ENCODE results near the gene MTAP.

Gene MTAP

DNA sequence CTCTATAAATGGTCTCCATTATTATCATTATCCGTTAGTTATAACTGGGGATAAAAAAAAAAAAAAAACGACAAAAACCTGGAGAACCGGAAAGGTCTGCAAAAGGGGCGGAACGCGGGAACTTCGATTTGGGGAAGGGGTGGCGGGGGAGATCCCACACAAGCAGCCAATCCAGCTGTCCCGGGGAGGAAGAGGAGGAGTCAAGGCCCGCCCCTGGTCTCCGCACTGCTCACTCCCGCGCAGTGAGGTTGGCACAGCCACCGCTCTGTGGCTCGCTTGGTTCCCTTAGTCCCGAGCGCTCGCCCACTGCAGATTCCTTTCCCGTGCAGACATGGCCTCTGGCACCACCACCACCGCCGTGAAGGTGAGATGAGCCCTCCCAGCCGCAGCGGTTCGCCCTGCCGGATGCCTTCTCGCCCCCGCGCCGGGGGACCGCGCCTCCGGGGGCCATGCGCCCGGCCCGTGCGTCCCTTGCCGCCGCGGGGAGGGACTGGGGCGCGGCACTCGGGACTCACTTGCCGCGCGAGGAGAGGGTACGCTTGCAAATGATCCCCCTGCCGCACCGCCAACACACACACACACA is at the start of gene MTAP:
Gene MTAP, plus strand, starts transcription at position 219 of the 583 bp plus-strand sequence. Its CDS starts 113 bp downstream, at position 332.
- DNase-seq (ENCODE audit: low read depth in 1 of 2, low spot score in 1 of 2): peak; percentile 73 to 95
- TF ChIP-seq JUND (IDR thresholded peaks at IDR 0.05; ENCODE audit: low read depth): no peak
- in situ Hi-C loops (cut with HindIII; ENCODE audit: low pct_unique_long_range_greater_than_20kb, low sequenced_read_pairs): no loop called here

DNA sequence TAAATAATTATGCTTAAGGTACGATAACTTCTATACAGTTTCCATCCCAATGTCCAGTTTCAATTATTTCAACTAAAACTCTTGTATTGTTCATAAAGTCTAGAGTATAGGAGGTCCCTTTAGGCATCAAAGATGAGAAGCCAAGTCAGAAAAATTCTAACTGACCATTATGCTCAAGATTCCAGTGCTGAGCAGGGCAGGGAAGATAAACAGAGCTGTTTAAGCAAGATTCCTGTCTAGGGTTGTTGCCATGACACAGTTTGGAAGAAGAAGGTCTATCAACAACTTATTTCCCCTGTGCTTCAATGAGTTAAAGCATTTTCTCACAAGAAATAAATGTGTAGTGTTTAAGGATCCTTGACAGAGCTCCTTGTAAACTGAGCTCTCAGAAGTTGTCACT is 48.9 kb upstream of the MTAP start:
- TF ChIP-seq JUND (IDR thresholded peaks at IDR 0.05; ENCODE audit: low read depth): no peak
- no peak for DNase-seq (ENCODE audit: low read depth in 1 of 2, low spot score in 1 of 2)
- in situ Hi-C loops (cut with HindIII; ENCODE audit: low pct_unique_long_range_greater_than_20kb, low sequenced_read_pairs): no loop called here

DNA sequence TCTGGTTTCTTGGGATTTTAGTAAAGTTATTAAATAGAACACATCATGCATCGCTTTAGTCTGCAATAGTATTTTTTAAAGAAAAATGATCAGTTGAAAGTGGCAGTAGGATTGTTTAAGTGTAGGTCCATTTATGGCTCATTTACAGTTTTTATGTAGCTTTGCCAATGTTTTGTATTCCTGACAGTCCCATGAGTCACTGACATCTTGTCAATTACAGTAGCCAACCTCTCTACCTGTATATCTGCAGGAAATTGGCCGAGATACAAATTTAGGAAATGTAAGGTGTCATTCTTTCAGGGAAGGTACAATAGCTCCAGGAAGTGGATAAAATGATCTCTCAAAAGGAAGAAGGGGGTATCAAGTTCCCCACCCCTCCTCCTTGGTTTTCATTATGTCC is 47.7 kb upstream of the MTAP start:
- DNase-seq (ENCODE audit: low read depth in 1 of 2, low spot score in 1 of 2): no peak
- in situ Hi-C loops (cut with HindIII; ENCODE audit: low pct_unique_long_range_greater_than_20kb, low sequenced_read_pairs): no loop called here
- no peak for TF ChIP-seq JUND (IDR thresholded peaks at IDR 0.05; ENCODE audit: low read depth)

DNA sequence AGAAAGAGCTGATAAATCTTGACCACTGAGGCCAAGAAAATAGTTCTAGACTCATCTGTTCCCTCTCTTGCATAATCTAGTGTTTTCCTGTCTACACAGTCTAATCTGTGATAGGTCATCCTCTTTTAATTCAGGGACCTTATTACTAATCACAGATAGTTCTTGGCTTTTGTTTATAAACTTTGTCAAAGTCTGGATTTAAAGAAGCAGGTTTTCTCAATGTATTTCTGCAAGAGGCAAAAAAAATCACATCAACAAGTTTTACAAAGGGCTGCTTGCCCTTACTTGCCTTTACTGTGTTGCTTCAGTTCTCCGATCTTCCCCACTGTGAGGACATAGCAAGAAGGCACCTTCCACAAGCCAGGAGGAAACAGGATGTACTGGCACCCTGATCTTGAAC is 43.9 kb upstream of the MTAP start:
- in situ Hi-C loops (cut with HindIII; ENCODE audit: low pct_unique_long_range_greater_than_20kb, low sequenced_read_pairs): no loop called here
- TF ChIP-seq JUND (IDR thresholded peaks at IDR 0.05; ENCODE audit: low read depth): no peak
- no peak for DNase-seq (ENCODE audit: low read depth in 1 of 2, low spot score in 1 of 2)

DNA sequence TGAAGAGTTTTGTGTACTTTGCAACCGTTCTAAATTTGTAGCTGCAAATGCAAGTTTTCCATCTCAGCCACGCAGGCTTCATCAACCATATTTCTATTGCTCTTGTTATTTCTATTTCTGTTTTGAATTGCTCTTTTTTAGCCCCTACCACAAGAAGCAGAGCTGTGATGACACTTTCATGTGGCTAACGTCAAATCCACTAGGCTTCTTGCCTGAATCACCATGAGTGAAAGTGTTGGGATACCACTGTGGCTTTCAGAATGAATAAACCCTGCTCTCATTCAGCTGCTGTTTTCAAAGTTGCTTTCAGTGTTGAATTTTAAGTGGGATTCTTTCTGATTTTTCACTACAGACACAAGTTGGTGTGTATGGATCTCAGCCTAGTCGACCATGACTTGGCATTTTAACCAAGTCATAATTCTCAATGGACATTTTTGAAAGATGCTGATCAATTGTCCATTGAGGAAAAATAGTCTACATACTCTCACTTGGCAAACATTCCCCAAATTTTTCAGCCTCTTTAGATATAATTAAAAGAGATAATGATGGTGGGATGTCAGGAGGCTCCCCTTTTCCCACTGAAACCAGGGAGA is 41.0 kb upstream of the MTAP start:
- no peak for DNase-seq (ENCODE audit: low read depth in 1 of 2, low spot score in 1 of 2)
- in situ Hi-C loops (cut with HindIII; ENCODE audit: low pct_unique_long_range_greater_than_20kb, low sequenced_read_pairs): no loop called here
- TF ChIP-seq JUND (IDR thresholded peaks at IDR 0.05; ENCODE audit: low read depth): no peak

DNA sequence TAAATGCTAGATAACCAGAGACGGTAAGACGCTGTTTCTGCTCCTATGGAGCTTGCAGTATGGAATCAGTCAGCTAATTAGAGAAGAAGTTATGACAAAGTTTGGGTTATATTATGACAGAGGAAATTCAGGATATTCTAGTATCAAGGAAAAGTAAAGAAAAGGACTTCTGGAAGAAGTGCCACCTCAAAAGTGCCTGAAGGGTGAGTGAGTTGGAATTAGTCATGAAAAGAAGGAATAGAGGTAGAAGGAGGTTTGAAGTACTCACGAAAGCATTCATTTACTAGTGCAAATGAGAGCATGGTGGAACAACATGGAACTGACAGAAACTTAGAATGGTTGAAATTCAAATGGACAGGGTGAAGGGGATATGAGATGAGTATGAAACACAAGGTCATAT is 40.4 kb upstream of the MTAP start:
- no peak for DNase-seq (ENCODE audit: low read depth in 1 of 2, low spot score in 1 of 2)
- in situ Hi-C loops (cut with HindIII; ENCODE audit: low pct_unique_long_range_greater_than_20kb, low sequenced_read_pairs): no loop called here
- no peak for TF ChIP-seq JUND (IDR thresholded peaks at IDR 0.05; ENCODE audit: low read depth)

DNA sequence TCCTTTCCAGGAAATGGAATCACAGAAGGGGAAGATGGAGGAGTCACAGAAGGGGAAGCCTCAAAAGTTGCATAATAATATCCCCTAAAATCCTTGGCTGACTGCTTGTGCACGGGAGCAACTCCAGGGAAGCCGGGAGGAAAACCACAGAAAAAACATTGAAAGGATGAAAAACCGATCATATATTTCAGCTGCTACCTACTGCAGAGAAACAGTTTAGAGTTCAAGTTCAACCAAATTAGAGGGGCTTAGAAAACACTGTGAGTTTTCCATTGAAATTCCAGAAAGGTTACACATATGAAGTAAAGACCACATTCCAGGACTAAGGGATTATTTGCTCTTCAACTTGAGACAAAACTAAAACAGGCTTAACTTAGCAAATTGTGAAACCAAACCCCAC is 37.6 kb upstream of the MTAP start:
- in situ Hi-C loops (cut with HindIII; ENCODE audit: low pct_unique_long_range_greater_than_20kb, low sequenced_read_pairs): no loop called here
- DNase-seq (ENCODE audit: low read depth in 1 of 2, low spot score in 1 of 2): no peak
- TF ChIP-seq JUND (IDR thresholded peaks at IDR 0.05; ENCODE audit: low read depth): no peak

DNA sequence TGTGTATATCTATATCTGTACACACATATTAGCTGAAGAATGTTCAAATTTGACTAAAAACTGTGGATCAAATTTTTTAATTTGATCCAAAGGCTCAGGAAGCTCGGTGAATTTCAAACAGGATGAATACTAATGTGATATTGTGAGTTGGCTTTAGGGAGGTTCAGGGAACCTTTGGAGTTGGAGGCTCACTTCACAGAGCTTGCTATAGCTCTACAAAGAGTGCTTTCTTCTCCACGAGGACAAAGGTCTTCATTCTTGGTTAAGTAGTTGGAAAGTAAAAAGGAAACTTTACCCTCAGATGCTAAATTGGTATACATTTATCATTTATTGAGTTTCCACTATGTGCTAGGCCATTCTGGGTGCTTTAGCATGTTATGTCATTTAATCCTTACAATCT is 36.3 kb upstream of the MTAP start:
- in situ Hi-C loops (cut with HindIII; ENCODE audit: low pct_unique_long_range_greater_than_20kb, low sequenced_read_pairs): no loop called here
- DNase-seq (ENCODE audit: low read depth in 1 of 2, low spot score in 1 of 2): no peak
- no peak for TF ChIP-seq JUND (IDR thresholded peaks at IDR 0.05; ENCODE audit: low read depth)

DNA sequence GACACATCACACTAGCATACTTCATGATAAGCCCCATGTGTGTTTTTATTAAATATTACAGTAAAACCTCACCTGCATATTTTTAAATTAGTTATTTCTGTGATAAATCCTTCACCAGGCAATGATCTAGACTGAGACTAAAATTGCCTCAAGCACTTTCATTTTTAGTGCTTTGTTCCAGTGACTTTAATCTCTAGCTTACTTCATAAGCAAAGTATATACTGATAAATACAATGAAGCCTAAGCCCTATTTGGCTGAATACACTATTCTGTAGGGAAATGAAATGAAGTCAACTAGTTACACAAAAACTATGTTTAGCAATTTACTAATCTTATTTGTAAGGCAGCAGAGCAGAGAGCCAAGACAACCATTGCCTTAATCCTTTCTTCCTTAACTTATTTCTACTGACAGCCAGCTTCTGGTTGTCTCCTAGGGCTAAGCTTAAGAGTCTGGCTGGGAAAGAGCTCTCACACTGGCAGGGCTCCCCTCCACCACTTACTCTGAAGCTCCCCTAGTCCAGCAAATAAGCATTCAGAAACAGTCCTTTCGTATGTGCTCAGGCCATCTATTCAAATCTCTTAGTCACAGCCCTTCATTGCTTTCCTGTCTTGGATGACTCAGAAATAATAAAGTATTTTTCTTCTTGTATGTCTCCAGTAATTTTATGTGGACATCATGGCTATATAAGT is 31.4 kb upstream of the MTAP start:
- in situ Hi-C loops (cut with HindIII; ENCODE audit: low pct_unique_long_range_greater_than_20kb, low sequenced_read_pairs): no loop called here
- no peak for TF ChIP-seq JUND (IDR thresholded peaks at IDR 0.05; ENCODE audit: low read depth)
- peak in 1 of 2 experiments; percentile 33 for DNase-seq (ENCODE audit: low read depth in 1 of 2, low spot score in 1 of 2)

DNA sequence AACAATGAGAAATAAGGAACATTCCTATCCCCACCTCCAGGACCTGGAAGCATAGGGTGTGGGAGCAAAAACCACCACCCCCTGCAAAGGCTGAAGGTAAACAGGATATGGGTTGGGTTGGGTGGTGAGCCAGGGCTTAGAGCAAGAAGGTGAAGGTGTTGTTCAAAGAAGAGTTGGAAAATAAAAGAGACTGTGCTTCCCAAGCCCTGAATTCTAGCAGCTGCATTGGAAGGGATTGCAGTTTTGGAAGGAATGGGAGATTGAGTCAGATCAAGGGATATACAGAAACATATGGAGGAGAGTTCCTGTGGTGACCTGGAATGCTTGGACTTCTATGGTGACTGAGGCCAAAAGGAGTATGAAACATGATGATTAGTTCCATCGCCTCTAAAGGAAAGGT is 24.7 kb upstream of the MTAP start:
- no peak for TF ChIP-seq JUND (IDR thresholded peaks at IDR 0.05; ENCODE audit: low read depth)
- DNase-seq (ENCODE audit: low read depth in 1 of 2, low spot score in 1 of 2): no peak
- in situ Hi-C loops (cut with HindIII; ENCODE audit: low pct_unique_long_range_greater_than_20kb, low sequenced_read_pairs): no loop called here

DNA sequence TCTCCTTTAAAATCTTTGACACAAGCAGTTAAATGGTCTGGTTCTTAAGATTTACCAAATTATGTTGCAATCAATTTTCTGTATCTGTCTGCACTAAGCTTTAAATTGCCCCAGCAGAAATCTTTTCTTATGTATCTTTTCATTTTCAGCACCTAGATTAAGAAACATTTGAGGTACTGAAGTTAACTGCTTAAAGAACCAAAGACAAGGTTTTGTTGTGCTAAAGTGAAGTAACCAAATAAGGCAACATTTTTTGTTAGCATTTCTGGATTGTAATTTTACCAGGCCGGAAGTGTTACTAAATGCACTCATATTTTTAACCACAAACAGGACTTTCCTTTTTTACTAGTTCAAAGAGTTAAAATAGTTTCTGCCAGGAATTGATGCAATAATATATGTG is 24.1 kb upstream of the MTAP start:
- no peak for TF ChIP-seq JUND (IDR thresholded peaks at IDR 0.05; ENCODE audit: low read depth)
- in situ Hi-C loops (cut with HindIII; ENCODE audit: low pct_unique_long_range_greater_than_20kb, low sequenced_read_pairs): no loop called here
- DNase-seq (ENCODE audit: low read depth in 1 of 2, low spot score in 1 of 2): no peak

DNA sequence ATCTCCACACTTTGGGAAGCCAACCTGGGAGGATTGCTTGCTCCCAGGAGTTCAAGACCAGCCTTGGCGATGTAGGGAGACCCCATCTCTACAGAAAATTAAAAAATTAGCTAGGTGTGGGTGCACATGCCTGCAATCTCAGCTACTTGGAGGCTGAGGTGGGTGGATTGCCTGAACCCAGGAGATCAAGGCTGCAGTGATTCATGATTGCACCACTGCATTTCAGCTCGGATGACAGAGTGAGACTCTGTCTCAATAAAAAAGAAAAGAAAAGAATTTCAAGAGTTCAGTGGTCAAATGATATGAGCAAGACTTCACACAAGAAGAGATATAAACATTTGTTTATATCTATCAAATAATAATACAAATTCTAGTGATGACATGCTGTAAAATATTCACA is 23.0 kb upstream of the MTAP start:
- TF ChIP-seq JUND (IDR thresholded peaks at IDR 0.05; ENCODE audit: low read depth): no peak
- in situ Hi-C loops (cut with HindIII; ENCODE audit: low pct_unique_long_range_greater_than_20kb, low sequenced_read_pairs): no loop called here
- no peak for DNase-seq (ENCODE audit: low read depth in 1 of 2, low spot score in 1 of 2)

DNA sequence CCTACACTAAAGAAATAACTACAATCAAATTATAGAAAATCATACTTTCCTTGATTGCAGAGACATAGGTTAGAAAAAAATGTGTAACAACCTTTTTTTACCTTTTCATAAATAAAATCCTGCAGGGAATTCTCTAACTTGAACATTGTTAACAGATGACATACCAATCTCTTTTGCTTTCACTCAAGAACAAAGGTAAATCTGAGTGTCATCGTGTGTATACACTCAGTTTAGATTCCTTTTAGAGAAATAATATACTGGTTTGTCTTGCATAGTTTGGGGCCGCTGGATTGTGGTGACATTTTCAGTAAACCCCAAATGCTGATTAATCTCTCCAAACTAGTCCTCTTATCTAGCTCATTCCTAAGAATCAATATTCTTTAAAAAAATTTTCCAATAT is 20.8 kb upstream of the MTAP start:
- no peak for TF ChIP-seq JUND (IDR thresholded peaks at IDR 0.05; ENCODE audit: low read depth)
- in situ Hi-C loops (cut with HindIII; ENCODE audit: low pct_unique_long_range_greater_than_20kb, low sequenced_read_pairs): no loop called here
- no peak for DNase-seq (ENCODE audit: low read depth in 1 of 2, low spot score in 1 of 2)

Data from T47D (cell line).